Endothelial cell of umbilical vein (primary cell): ENCODE data around the gene KMT5C. TPM values are rescaled to one million over a fixed set of nuclear protein-coding genes. Genes with fewer than 3 reads are reported as not detected.
A peak's percentile ranks its signal among the peaks of the same experiment; 100 is the strongest.

Experiments used
- BruUV-seq: library from RNA; stranded (reverse); fragments of 400-500 nt; replicated peaks from 2 replicates; lab custom pipeline; 2021; lab: Mats Ljungman, UMichigan
- CTCF ChIA-PET: fragments of 300-600, 350-600 bp; sonication (Branson Sonifier 250); formaldehyde crosslinking; loops from one replicate; lab custom pipeline; 2021; ENCODE audit warnings: antibody characterized with exemption, inconsistent platforms; lab: Charles Lee
- POLR2A ChIA-PET: fragments of 300-600, 350-600 bp; sonication (Branson Sonifier 250); formaldehyde crosslinking; loops from one replicate; lab custom pipeline; 2021; ENCODE audit warnings: antibody characterized with exemption, inconsistent platforms; lab: Charles Lee
- DNase-seq: peaks from one replicate; pipeline ENCODE4 v3.0.0-alpha.2; 2011; ENCODE audit warnings: low read depth, low spot score
- FAIRE-seq: peaks from 2 replicates; lab custom pipeline; 2011; peaks lifted over from hg19 to GRCh38; lab: Jason Lieb, UNC
- H2AFZ ChIP-seq: 2 replicates; pipeline ENCODE4 v1.6.0; 2012; ENCODE audit warnings: low read depth, low read length, control low read depth, inconsistent platforms
- H3K27ac ChIP-seq: 2 replicates; pipeline ENCODE4 v1.5.1; 2011; ENCODE audit warnings: low read depth, mild to moderate bottlenecking, control low read depth, low read length, moderate library complexity; ENCODE audit not compliant: insufficient read depth
- H3K27me3 ChIP-seq, 2 experiments: 2 replicates each; pipeline versions ENCODE4 v1.6.0 to v1.6.1; 2011; ENCODE audit warnings: low read length in 2 of 2, mixed read lengths in 1 of 2; ENCODE audit not compliant: control insufficient read depth in 2 of 2, insufficient read depth in 2 of 2
- H3K36me3 ChIP-seq, 2 experiments: 2 replicates in 1 of 2; 3 replicates in 1 of 2; pipeline ENCODE4 v1.5.1; 2011; ENCODE audit warnings: low read length in 2 of 2, mild to moderate bottlenecking in 1 of 2, moderate library complexity in 1 of 2; ENCODE audit not compliant: control insufficient read depth in 2 of 2, insufficient read depth in 2 of 2; ENCODE audit errors: extremely low read depth in 1 of 2
- H3K4me1 ChIP-seq: 3 replicates; pipeline ENCODE4 v1.5.1; 2011; ENCODE audit warnings: mild to moderate bottlenecking, low read length; ENCODE audit not compliant: control insufficient read depth, insufficient read depth; ENCODE audit errors: extremely low read depth
- H3K4me2 ChIP-seq: 2 replicates; pipeline ENCODE4 v1.6.1; 2011; ENCODE audit warnings: low read length, control low read depth, mixed read lengths; ENCODE audit not compliant: insufficient read depth
- H3K4me3 ChIP-seq, 3 experiments: fragments of 200-600 bp in 1 of 3; sonication (generic), shearing (Covaris generic) in 1 of 3; replicated peaks in 1 of 3; 2 replicates each; pipeline ENCODE4 v1.5.1; 2011 to 2016; ENCODE audit warnings: control low read depth in 3 of 3, low read length in 3 of 3, mild to moderate bottlenecking in 2 of 3, inconsistent platforms in 1 of 3, low read depth in 1 of 3, moderate library complexity in 1 of 3; ENCODE audit not compliant: insufficient read depth in 1 of 3
- H3K79me2 ChIP-seq: 2 replicates; pipeline ENCODE4 v1.6.0; 2012; ENCODE audit warnings: low read length, inconsistent platforms; ENCODE audit not compliant: control insufficient read depth, insufficient read depth
- H3K9ac ChIP-seq: replicated peaks from 2 replicates; pipeline ENCODE3; 2011; ENCODE audit warnings: low read length, control low read depth; ENCODE audit not compliant: insufficient read depth; ENCODE audit errors: extremely low read depth
- H3K9me1 ChIP-seq: replicated peaks from 3 replicates; pipeline ENCODE4 v1.6.0; 2011; ENCODE audit warnings: mild to moderate bottlenecking, low read length; ENCODE audit not compliant: control insufficient read depth, insufficient read depth; ENCODE audit errors: extremely low read depth
- H3K9me3 ChIP-seq: replicated peaks from 2 replicates; pipeline ENCODE4 v1.5.1; 2012; ENCODE audit warnings: low read length, inconsistent platforms; ENCODE audit not compliant: control insufficient read depth, insufficient read depth
- H4K20me1 ChIP-seq: replicated peaks from 2 replicates; pipeline ENCODE3; 2011; ENCODE audit warnings: mild to moderate bottlenecking, low read length; ENCODE audit not compliant: control insufficient read depth, insufficient read depth; ENCODE audit errors: extremely low read depth
- EZH2 ChIP-seq: IDR thresholded peaks from 2 replicates; pipeline ENCODE4 v1.6.1; 2012; ENCODE audit warnings: borderline replicate concordance, low read depth, mild to moderate bottlenecking, moderate library complexity, low read length, inconsistent platforms; ENCODE audit not compliant: severe bottlenecking
- FOS ChIP-seq: IDR thresholded peaks from 2 replicates; pipeline ENCODE4 v1.6.1; 2011; ENCODE audit warnings: mild to moderate bottlenecking, low read length, moderate library complexity, borderline replicate concordance; ENCODE audit not compliant: insufficient read depth
- GATA2 ChIP-seq: IDR thresholded peaks from 2 replicates; pipeline ENCODE4 v1.7.0; 2011; ENCODE audit warnings: low read depth, mild to moderate bottlenecking, moderate library complexity, mixed read lengths, low read length; ENCODE audit not compliant: insufficient read length, insufficient read depth
- JUN ChIP-seq: IDR thresholded peaks from 2 replicates; pipeline ENCODE4 v1.6.1; 2011; ENCODE audit warnings: borderline replicate concordance, low read depth; ENCODE audit not compliant: insufficient read length, insufficient read depth
- POLR2A ChIP-seq: IDR thresholded peaks from 2 replicates; pipeline ENCODE4 v1.6.1; 2012; ENCODE audit warnings: low read depth, mild to moderate bottlenecking, control low read depth, low read length
- dilution Hi-C: fragments of 300-500 bp; cut with MboI; formaldehyde crosslinking; loops from one replicate; pipeline ENCODE4 v1.15.0; 2019; ENCODE audit warnings: low sequenced_read_pairs; ENCODE audit not compliant: extremely low pct_ligation_motif_present
- intact Hi-C: fragments of 100-400 bp; cut with micrococcal nuclease; formaldehyde crosslinking; loops from one replicate; pipeline ENCODE4 v1.10.0; 2022
- polyA plus RNA-seq, 4 experiments: library from polyadenylated mRNA; depleted of rRNA in 3 of 4; stranded (reverse) in 3 of 4; unstranded in 1 of 4; fragments of >200 nt; gene quantifications; 2 replicates each; pipeline versions ENCODE4 v1.2.1 to v1.2.3, GENCODE V29; 2011 to 2012; ENCODE audit warnings: missing spikeins in 1 of 4
- total RNA-seq: library from RNA; stranded (reverse); gene quantifications from 2 replicates; pipeline ENCODE4 v1.2.3, GENCODE V29; 2021
- TF ChIP-seq, protein P1 (sequence below): IDR thresholded peaks from 2 replicates; pipeline ENCODE4 v1.6.1; 2011; ENCODE audit not compliant: insufficient read depth, insufficient read length
- TF ChIP-seq, protein P2 (sequence below), 2 donors: IDR thresholded peaks; 1 replicate in 1 of 2; 2 replicates in 1 of 2; pipeline ENCODE4 v1.5.1; 2011; ENCODE audit warnings: low read length in 2 of 2, mild to moderate bottlenecking in 2 of 2, moderate library complexity in 2 of 2, control low read depth in 1 of 2, inconsistent platforms in 1 of 2, low read depth in 1 of 2; ENCODE audit not compliant: insufficient read depth in 1 of 2; ENCODE audit errors: extremely low read depth in 1 of 2

KMT5C gene
- total and polyA plus RNA-seq, 2 donors (not counting 3 experiments of a cell fraction or from before 2014, with no cell fraction given), result 7.2 to 13.5 TPM

DNA sequence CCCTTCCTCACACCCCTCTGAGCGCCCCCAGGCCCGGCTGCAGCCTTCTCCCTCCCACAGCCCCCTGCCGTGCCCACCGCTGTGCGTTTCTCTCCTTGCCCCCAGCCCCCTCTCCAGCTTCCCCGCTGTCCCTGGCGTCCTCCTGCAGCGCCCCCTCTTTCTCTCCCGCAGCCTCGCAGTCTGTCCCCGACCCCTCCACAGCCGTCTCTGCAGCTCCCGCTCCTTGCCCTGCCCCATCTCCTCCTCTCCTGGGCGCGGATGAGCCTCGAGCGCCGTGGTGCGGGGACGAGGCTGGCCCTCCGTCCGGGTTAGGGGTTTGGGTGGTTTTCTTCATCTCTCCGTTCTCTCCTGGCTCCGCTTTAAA is 1.1 kb downstream of the KMT5C start:
- Histone ChIP-seq H3K9ac (no peak overlapping the region), H4K20me1 (no peaks in the 10 kb centered on the region), H3K9me3 (no peaks in the 10 kb centered on the region), H3K4me3 (peak overlapping the region in 1 of 3 experiments; percentile 69), H3K4me2 (peak overlapping the region; percentile 71), H3K9me1 (no peaks in the 10 kb centered on the region), H3K27me3 (peaks cover 0 to 3% of the 10 kb centered on the region in 2 experiments), H3K4me1 (peaks cover 10% of the 10 kb centered on the region), H3K27ac (no peak overlapping the region), H2AFZ (no peak overlapping the region), H3K36me3 (peaks cover 0 to 7% of the 10 kb centered on the region in 2 experiments), H3K79me2 (no peaks in the 10 kb centered on the region)
- FAIRE-seq, result no peak
- ChIA-PET POLR2A (no interaction called here), CTCF (interaction anchor here (0.6 to 1.4 kb wide), 2 partner anchors 40 to 42 kb away, joined by 4 to 6 read pairs; no protein-coding TSS in a partner anchor)
- peak; percentile 17 for DNase-seq
- TF ChIP-seq, protein P1, sequence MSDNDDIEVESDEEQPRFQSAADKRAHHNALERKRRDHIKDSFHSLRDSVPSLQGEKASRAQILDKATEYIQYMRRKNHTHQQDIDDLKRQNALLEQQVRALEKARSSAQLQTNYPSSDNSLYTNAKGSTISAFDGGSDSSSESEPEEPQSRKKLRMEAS, result no peak
- TF ChIP-seq, protein P2, sequence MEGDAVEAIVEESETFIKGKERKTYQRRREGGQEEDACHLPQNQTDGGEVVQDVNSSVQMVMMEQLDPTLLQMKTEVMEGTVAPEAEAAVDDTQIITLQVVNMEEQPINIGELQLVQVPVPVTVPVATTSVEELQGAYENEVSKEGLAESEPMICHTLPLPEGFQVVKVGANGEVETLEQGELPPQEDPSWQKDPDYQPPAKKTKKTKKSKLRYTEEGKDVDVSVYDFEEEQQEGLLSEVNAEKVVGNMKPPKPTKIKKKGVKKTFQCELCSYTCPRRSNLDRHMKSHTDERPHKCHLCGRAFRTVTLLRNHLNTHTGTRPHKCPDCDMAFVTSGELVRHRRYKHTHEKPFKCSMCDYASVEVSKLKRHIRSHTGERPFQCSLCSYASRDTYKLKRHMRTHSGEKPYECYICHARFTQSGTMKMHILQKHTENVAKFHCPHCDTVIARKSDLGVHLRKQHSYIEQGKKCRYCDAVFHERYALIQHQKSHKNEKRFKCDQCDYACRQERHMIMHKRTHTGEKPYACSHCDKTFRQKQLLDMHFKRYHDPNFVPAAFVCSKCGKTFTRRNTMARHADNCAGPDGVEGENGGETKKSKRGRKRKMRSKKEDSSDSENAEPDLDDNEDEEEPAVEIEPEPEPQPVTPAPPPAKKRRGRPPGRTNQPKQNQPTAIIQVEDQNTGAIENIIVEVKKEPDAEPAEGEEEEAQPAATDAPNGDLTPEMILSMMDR (IDR thresholded peaks at IDR 0.05; ENCODE audit: extremely low read depth in 1 of 2, insufficient read depth in 1 of 2, low read depth in 1 of 2, low read length in 2 of 2), result peak in 1 of 2 donors; percentile 35
- BruUV-seq, result no TSS peak
- dilution Hi-C loops, result no loop called here
- intact Hi-C loops, result no loop called here

DNA sequence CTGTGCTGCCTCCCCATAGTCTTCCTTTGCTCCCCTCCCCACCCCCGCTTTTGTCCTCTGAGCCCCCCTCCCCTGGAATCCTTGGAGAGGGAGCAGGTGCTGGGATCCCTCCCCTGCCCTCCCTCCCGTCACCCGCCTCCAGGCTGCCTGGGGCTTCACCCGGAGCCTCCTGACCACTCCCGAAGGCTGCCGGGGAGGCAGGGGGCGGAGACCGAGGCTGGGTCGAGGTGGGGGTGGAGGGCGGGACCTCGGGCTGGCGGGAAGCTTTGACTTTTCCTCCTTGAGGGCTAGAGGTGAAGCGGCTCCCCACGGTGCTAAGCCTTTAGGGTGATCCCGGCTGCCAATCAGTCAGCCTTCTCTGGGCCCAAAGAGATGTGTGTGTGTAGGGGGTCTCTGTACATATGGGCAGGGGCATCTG is 1.5 kb downstream of the KMT5C start:
- TF ChIP-seq JUN (no peak), GATA2 (no peak), POLR2A (no peak), EZH2 (no peak), FOS (no peak)
- TF ChIP-seq, protein P1, result no peak
- POLR2A ChIA-PET, result no interaction called here
- BruUV-seq, result no TSS peak

More for the DNA sequence above, 1.5 kb downstream of the KMT5C start:
- H3K36me3 ChIP-seq, result peaks cover 0 to 7% of the 10 kb centered on the region in 2 experiments
- peak; percentile 11 for DNase-seq
- CTCF ChIA-PET, result interaction anchor here (0.6 to 1.4 kb wide), 2 partner anchors 40 to 42 kb away, joined by 4 to 6 read pairs; no protein-coding TSS in a partner anchor
- no peak overlapping the region for H2AFZ ChIP-seq
- no peak overlapping the region for H3K9ac ChIP-seq
- FAIRE-seq, result no peak
- no peaks in the 10 kb centered on the region for H4K20me1 ChIP-seq
- H3K4me3 ChIP-seq, result peak overlapping the region in 1 of 3 experiments; percentile 69
- dilution Hi-C loops (no loop called here), intact Hi-C loops (no loop called here)
- H3K27ac ChIP-seq, result no peak overlapping the region
- no peaks in the 10 kb centered on the region for H3K9me1 ChIP-seq
- peaks cover 10% of the 10 kb centered on the region for H3K4me1 ChIP-seq
- peaks cover 0 to 3% of the 10 kb centered on the region in 2 experiments for H3K27me3 ChIP-seq
- no peak overlapping the region for H3K4me2 ChIP-seq
- no peaks in the 10 kb centered on the region for H3K79me2 ChIP-seq
- no peaks in the 10 kb centered on the region for H3K9me3 ChIP-seq
